ENCODE data around the gene GOLGA2.
A peak's percentile ranks its signal among the peaks of the same experiment; 100 is the strongest.

The GOLGA2 gene

GRCh38 chr9:128246471-128246870, 29.3 kb downstream of the GOLGA2 start:
- DNase-seq (ENCODE audit: low read depth, low spot score), result no peak
- no peak overlapping the region for H3K4me3 ChIP-seq (ENCODE audit: low read depth, low read length)
- ChIA-PET POLR2A (interaction anchor here (0.9 kb wide), 1 partner anchor 29 kb away, joined by 3 read pairs; the partner anchor contains the start of genes GOLGA2 and SWI5), CTCF (interaction anchor here (1.0 to 2.6 kb wide), 2 partner anchors 9 to 56 kb away, joined by 3 to 37 read pairs; no protein-coding TSS in a partner anchor)
- TF ChIP-seq CTCF (IDR thresholded peaks at IDR 0.05; ENCODE audit: insufficient read depth, low read length, missing control alignments), result no peak

- POLR2A ChIA-PET, result interaction anchor here (0.9 to 1.4 kb wide), 5 partner anchors 9 to 38 kb away, joined by 3 to 7 read pairs (median 3); partner anchors contain the start of genes GOLGA2 and SWI5
- no peak for DNase-seq (ENCODE audit: low read depth, low spot score)
- no peak for TF ChIP-seq CTCF (IDR thresholded peaks at IDR 0.05; ENCODE audit: insufficient read depth, low read length, missing control alignments)
- CTCF ChIA-PET, result interaction anchor here (1.4 to 2.6 kb wide), 2 partner anchors 10 to 14 kb away, joined by 3 to 37 read pairs; no protein-coding TSS in a partner anchor
- peak overlapping the region; percentile 12 for H3K4me3 ChIP-seq (ENCODE audit: low read depth, low read length)
Observed at GRCh38 chr9:128245421-128246151, 30.2 kb downstream of the GOLGA2 start.

GRCh38 chr9:128244837-128245231, 31.0 kb downstream of the GOLGA2 start:
- peak overlapping the region; percentile 67 for H3K4me3 ChIP-seq (ENCODE audit: low read depth, low read length)
- DNase-seq (ENCODE audit: low read depth, low spot score), result peak; percentile 42
- TF ChIP-seq CTCF (IDR thresholded peaks at IDR 0.05; ENCODE audit: insufficient read depth, low read length, missing control alignments), result no peak
- CTCF ChIA-PET, result interaction anchor here (1.4 to 2.6 kb wide), 2 partner anchors 10 to 14 kb away, joined by 3 to 37 read pairs; no protein-coding TSS in a partner anchor
- POLR2A ChIA-PET, result interaction anchor here (0.9 to 1.4 kb wide), 6 partner anchors 9 to 37 kb away, joined by 3 to 7 read pairs (median 4); partner anchors contain the start of genes GOLGA2 and SWI5

- no peak for DNase-seq (ENCODE audit: low read depth, low spot score)
- H3K4me3 ChIP-seq (ENCODE audit: low read depth, low read length), result peak overlapping the region; percentile 67
- POLR2A ChIA-PET, result interaction anchor here (0.9 to 1.6 kb wide), 6 partner anchors 9 to 37 kb away, joined by 3 to 7 read pairs (median 4); partner anchors contain the start of genes GOLGA2 and SWI5
- TF ChIP-seq CTCF (IDR thresholded peaks at IDR 0.05; ENCODE audit: insufficient read depth, low read length, missing control alignments), result no peak
- CTCF ChIA-PET, result no interaction called here
Observed at GRCh38 chr9:128244091-128244836, 31.5 kb downstream of the GOLGA2 start.

- TF ChIP-seq CTCF (IDR thresholded peaks at IDR 0.05; ENCODE audit: insufficient read depth, low read length, missing control alignments), result no peak
- POLR2A ChIA-PET, result interaction anchor here (1.3 to 1.6 kb wide), 2 partner anchors 10 to 11 kb away, joined by 4 to 5 read pairs; no protein-coding TSS in a partner anchor
- no peak for DNase-seq (ENCODE audit: low read depth, low spot score)
- CTCF ChIA-PET, result interaction anchor here (1.9 kb wide), 1 partner anchor 18 kb away, joined by 4 read pairs; no protein-coding TSS in a partner anchor
- peak overlapping the region; percentile 67; the same call in 1 of the 2 replicates for H3K4me3 ChIP-seq (ENCODE audit: low read depth, low read length)
Observed at GRCh38 chr9:128243215-128244018, 32.4 kb downstream of the GOLGA2 start.

All from AG04449 (cell line).